HEK293 (cell line): ENCODE measurements around the gene TICRR.

Source experiments
- CTCF ChIA-PET: fragments of 350-600 bp; formaldehyde crosslinking; extraction: SDS; loops from one replicate; lab custom pipeline; 2021; ENCODE audit warnings: antibody characterized with exemption; lab: Yijun Ruan, JAX
- POLR2A ChIA-PET: fragments of 300-600 bp; formaldehyde crosslinking; extraction: SDS; loops from one replicate; lab custom pipeline; 2020; ENCODE audit warnings: antibody characterized with exemption, inconsistent platforms; lab: Yijun Ruan, JAX
- H3K27ac ChIP-seq: fragments of 200-500 bp; sonication (Bioruptor generic); 2 replicates; pipeline ENCODE4 v1.5.1; 2014; ENCODE audit warnings: low read depth, low read length, control low read depth, inconsistent platforms; ENCODE audit errors: extremely low read depth
- H3K36me3 ChIP-seq, 2 experiments: fragments of 200-500 bp in 1 of 2; sonication (Bioruptor generic) in 1 of 2; 1 replicate in 1 of 2; 2 replicates in 1 of 2; pipeline ENCODE4 v1.5.1; 2014 to 2017; ENCODE audit warnings: inconsistent platforms in 2 of 2, low read length in 2 of 2; ENCODE audit not compliant: control insufficient read depth in 2 of 2, insufficient read depth in 1 of 2
- H3K4me1 ChIP-seq: fragments of 200-500 bp; sonication (Bioruptor generic); 2 replicates; pipeline ENCODE4 v1.5.1; 2014; ENCODE audit warnings: mild to moderate bottlenecking, low read length, inconsistent platforms; ENCODE audit not compliant: control insufficient read depth, insufficient read depth
- H3K4me3 ChIP-seq: 2 replicates; pipeline ENCODE4 v1.5.1; 2011; ENCODE audit warnings: low read depth, mild to moderate bottlenecking, control low read depth, low read length, moderate library complexity
- H3K9me3 ChIP-seq: fragments of 200-500 bp; sonication (Bioruptor generic); 2 replicates; pipeline ENCODE4 v1.5.1; 2014; ENCODE audit warnings: low read depth, low read length, inconsistent platforms; ENCODE audit not compliant: control insufficient read depth, insufficient read depth
- KLF1 ChIP-seq: fragments of 450-650 bp; formaldehyde crosslinking; IDR thresholded peaks from 2 replicates; pipeline ENCODE4 v1.5.1; 2016; ENCODE audit warnings: missing biosample characterization, missing genetic modification characterization
- KLF10 ChIP-seq: fragments of 450-650 bp; IDR thresholded peaks from 2 replicates; pipeline ENCODE4 v1.5.1; 2018; ENCODE audit warnings: missing biosample characterization, mild to moderate bottlenecking, missing genetic modification characterization
- KLF9 ChIP-seq: fragments of 450-650 bp; formaldehyde crosslinking; IDR thresholded peaks from 2 replicates; pipeline ENCODE4 v1.5.1; 2016; ENCODE audit warnings: missing biosample characterization, missing genetic modification characterization, low read depth
- PRDM4 ChIP-seq: fragments of 450-650 bp; formaldehyde crosslinking; IDR thresholded peaks from 2 replicates; pipeline ENCODE4 v1.5.1; 2017; ENCODE audit warnings: missing biosample characterization, missing genetic modification characterization
- REPIN1 ChIP-seq: fragments of 450-650 bp; formaldehyde crosslinking; IDR thresholded peaks from 2 replicates; pipeline ENCODE4 v1.5.1; 2017; ENCODE audit warnings: missing biosample characterization, missing genetic modification characterization, low read depth
- SETDB1 ChIP-seq: IDR thresholded peaks from one replicate; pipeline ENCODE4 v1.6.1; 2017; ENCODE audit warnings: mild to moderate bottlenecking, low read length, moderate library complexity, mixed read lengths; ENCODE audit not compliant: insufficient read length
- ZBTB20 ChIP-seq: fragments of 450-650 bp; formaldehyde crosslinking; IDR thresholded peaks from 2 replicates; pipeline ENCODE4 v1.5.1; 2016; ENCODE audit warnings: missing biosample characterization, missing genetic modification characterization
- ZBTB26 ChIP-seq: fragments of 450-650 bp; formaldehyde crosslinking; optimal IDR thresholded peaks from 2 replicates; pipeline ENCODE3; 2016; ENCODE audit warnings: missing biosample characterization, mild to moderate bottlenecking, missing genetic modification characterization
- ZBTB48 ChIP-seq: fragments of 450-650 bp; formaldehyde crosslinking; IDR thresholded peaks from 2 replicates; pipeline ENCODE4 v1.5.1; 2016; ENCODE audit warnings: missing biosample characterization, missing genetic modification characterization
- ZBTB49 ChIP-seq: fragments of 450-650 bp; formaldehyde crosslinking; IDR thresholded peaks from 2 replicates; pipeline ENCODE4 v1.5.1; 2016; ENCODE audit warnings: missing biosample characterization, missing genetic modification characterization, low read depth
- ZFP3 ChIP-seq: fragments of 450-650 bp; formaldehyde crosslinking; IDR thresholded peaks from 2 replicates; pipeline ENCODE4 v1.5.1; 2016; ENCODE audit warnings: low read depth, missing biosample characterization, missing genetic modification characterization
- ZNF18 ChIP-seq: fragments of 450-650 bp; formaldehyde crosslinking; IDR thresholded peaks from 2 replicates; pipeline ENCODE4 v1.5.1; 2016; ENCODE audit warnings: missing biosample characterization, missing genetic modification characterization
- ZNF184 ChIP-seq: fragments of 450-650 bp; IDR thresholded peaks from 2 replicates; pipeline ENCODE4 v1.5.1; 2018; ENCODE audit warnings: missing biosample characterization, mild to moderate bottlenecking, missing genetic modification characterization
- ZNF19 ChIP-seq: fragments of 450-650 bp; formaldehyde crosslinking; IDR thresholded peaks from 2 replicates; pipeline ENCODE4; 2016; ENCODE audit warnings: missing biosample characterization, missing genetic modification characterization, low read depth
- ZNF23 ChIP-seq: fragments of 450-650 bp; formaldehyde crosslinking; IDR thresholded peaks from 2 replicates; pipeline ENCODE4 v1.5.1; 2016; ENCODE audit warnings: missing biosample characterization, missing genetic modification characterization, borderline replicate concordance
- ZNF248 ChIP-seq: fragments of 450-650 bp; formaldehyde crosslinking; IDR thresholded peaks from 2 replicates; pipeline ENCODE4 v1.5.1; 2017; ENCODE audit warnings: missing biosample characterization, missing genetic modification characterization
- ZNF266 ChIP-seq: fragments of 450-650 bp; formaldehyde crosslinking; IDR thresholded peaks from 2 replicates; pipeline ENCODE4 v1.5.1; 2016; ENCODE audit warnings: missing biosample characterization, missing genetic modification characterization, low read depth
- ZNF302 ChIP-seq: fragments of 450-650 bp; formaldehyde crosslinking; IDR thresholded peaks from 2 replicates; pipeline ENCODE4 v1.5.1; 2016; ENCODE audit warnings: missing biosample characterization, missing genetic modification characterization, low read depth
- ZNF423 ChIP-seq: fragments of 450-650 bp; formaldehyde crosslinking; IDR thresholded peaks from 2 replicates; pipeline ENCODE4 v1.5.1; 2016; ENCODE audit warnings: missing biosample characterization, missing genetic modification characterization
- ZNF488 ChIP-seq: fragments of 450-650 bp; formaldehyde crosslinking; IDR thresholded peaks from 2 replicates; pipeline ENCODE4 v1.5.1; 2016; ENCODE audit warnings: missing biosample characterization, missing genetic modification characterization
- ZNF529 ChIP-seq: fragments of 450-650 bp; formaldehyde crosslinking; IDR thresholded peaks from 2 replicates; pipeline ENCODE4 v1.5.1; 2017; ENCODE audit warnings: missing genetic modification characterization, missing biosample characterization; ENCODE audit not compliant: insufficient replicate concordance
- ZNF558 ChIP-seq: fragments of 450-650 bp; formaldehyde crosslinking; IDR thresholded peaks from 2 replicates; pipeline ENCODE4 v1.5.1; 2016; ENCODE audit warnings: missing biosample characterization, missing genetic modification characterization
- ZNF610 ChIP-seq: fragments of 450-650 bp; formaldehyde crosslinking; IDR thresholded peaks from 2 replicates; pipeline ENCODE4 v1.5.1; 2016; ENCODE audit warnings: missing biosample characterization, missing genetic modification characterization, borderline replicate concordance
- ZNF624 ChIP-seq: fragments of 450-650 bp; formaldehyde crosslinking; IDR thresholded peaks from 2 replicates; pipeline ENCODE4 v1.5.1; 2017; ENCODE audit warnings: missing biosample characterization, missing genetic modification characterization
- ZNF664 ChIP-seq: fragments of 450-650 bp; formaldehyde crosslinking; IDR thresholded peaks from 2 replicates; pipeline ENCODE4 v1.5.1; 2016; ENCODE audit warnings: missing biosample characterization, missing genetic modification characterization
- ZNF670 ChIP-seq: fragments of 450-650 bp; formaldehyde crosslinking; IDR thresholded peaks from 2 replicates; pipeline ENCODE4 v1.5.1; 2016; ENCODE audit warnings: missing biosample characterization, missing genetic modification characterization, low read depth
- ZNF785 ChIP-seq: fragments of 450-650 bp; formaldehyde crosslinking; IDR thresholded peaks from 2 replicates; pipeline ENCODE4 v1.5.1; 2016; ENCODE audit warnings: missing biosample characterization, missing genetic modification characterization
- ZNF792 ChIP-seq: fragments of 450-650 bp; formaldehyde crosslinking; IDR thresholded peaks from 2 replicates; pipeline ENCODE4 v1.5.1; 2016; ENCODE audit warnings: missing biosample characterization, missing genetic modification characterization

TICRR gene

GRCh38 chr15:89559769-89560264 is 15.5 kb upstream of the TICRR start:
- TF ChIP-seq KLF10: no peak
- TF ChIP-seq ZNF529 (tag by site-specific recombination): no peak
- TF ChIP-seq ZNF664 (tag by site-specific recombination): no peak
- no peak for TF ChIP-seq ZNF792 (tag by site-specific recombination)
- no peak for TF ChIP-seq KLF9 (tag by site-specific recombination)
- no peak for TF ChIP-seq ZNF610 (tag by site-specific recombination)
- no peak for TF ChIP-seq ZNF488 (tag by site-specific recombination)
- no peak for TF ChIP-seq ZNF558 (tag by site-specific recombination)
- TF ChIP-seq ZNF266 (tag by site-specific recombination): no peak
- TF ChIP-seq PRDM4 (tag by site-specific recombination): no peak
- TF ChIP-seq ZBTB49 (tag by site-specific recombination): no peak
- no peak for TF ChIP-seq ZNF670
- TF ChIP-seq KLF1: no peak
- TF ChIP-seq ZFP3 (tag by site-specific recombination): no peak
- TF ChIP-seq ZNF624 (tag by site-specific recombination): no peak
- no peak for TF ChIP-seq ZNF423 (tag by site-specific recombination)
- no peak for TF ChIP-seq ZNF19 (tag by site-specific recombination)
- H3K4me1 ChIP-seq: no peaks in the 10 kb centered on the region
- no peak overlapping the region for H3K27ac ChIP-seq
- CTCF ChIA-PET: interaction anchor here (0.6 to 2.4 kb wide), 5 partner anchors 17 to 317 kb away, joined by 3 to 8 read pairs (median 7); no protein-coding TSS in a partner anchor
- H3K9me3 ChIP-seq: no peaks in the 10 kb centered on the region
- no peaks in the 10 kb centered on the region for H3K36me3 ChIP-seq
- POLR2A ChIA-PET: no interaction called here
- H3K4me3 ChIP-seq: no peak overlapping the region

- Histone ChIP-seq H3K27ac (no peak overlapping the region), H3K4me1 (no peaks in the 10 kb centered on the region), H3K4me3 (no peak overlapping the region), H3K9me3 (no peaks in the 10 kb centered on the region), H3K36me3 (no peaks in the 10 kb centered on the region)
- CTCF ChIA-PET: interaction anchor here (1.3 to 3.5 kb wide), 5 partner anchors 9 to 208 kb away, joined by 5 to 11 read pairs (median 5); no protein-coding TSS in a partner anchor
- POLR2A ChIA-PET: interaction anchor here (3.2 kb wide), 1 partner anchor 9 kb away, joined by 22 read pairs; the partner anchor contains the start of gene TICRR
- TF ChIP-seq REPIN1 (no peak), ZNF785 (no peak), ZBTB26 (tag by site-specific recombination) (no peak), ZNF18 (no peak), ZNF302 (no peak), ZBTB20 (tag by site-specific recombination) (no peak), ZNF248 (tag by site-specific recombination) (no peak), SETDB1 (no peak), ZNF184 (no peak), ZBTB48 (tag by site-specific recombination) (no peak), ZNF19 (tag by site-specific recombination) (no peak), ZNF23 (no peak)
Observed at GRCh38 chr15:89566181-89566580, 9.1 kb upstream of the TICRR start.
